ENCODE data around the gene SRBD1.

Gene SRBD1

GRCh38 chr2:45568935-45569334, 42.1 kb downstream of the SRBD1 start:
- no peak for FAIRE-seq
- DNase-seq (ENCODE audit: insufficient read length, low spot score): no peak
- TF ChIP-seq PAX5 (IDR thresholded peaks at IDR 0.05; ENCODE audit: insufficient read depth, low read length, severe bottlenecking) (no peak), SPI1 (IDR thresholded peaks at IDR 0.05; ENCODE audit: low read depth, low read length) (no peak), POLR2A (IDR thresholded peaks at IDR 0.05; ENCODE audit: low read depth, low read length) (no peak), POLR2AphosphoS5 (IDR thresholded peaks at IDR 0.05; ENCODE audit: low read depth, low read length) (no peak), POU2F2 (IDR thresholded peaks at IDR 0.05; ENCODE audit: low read depth, low read length) (no peak), TAF1 (IDR thresholded peaks at IDR 0.05; ENCODE audit: low read depth, low read length) (no peak)

- TF ChIP-seq SPI1 (IDR thresholded peaks at IDR 0.05; ENCODE audit: low read depth, low read length): peak; percentile 63
- no peak for TF ChIP-seq POU2F2 (IDR thresholded peaks at IDR 0.05; ENCODE audit: low read depth, low read length)
- FAIRE-seq: peak; percentile 83
- peak; percentile 6 for DNase-seq (ENCODE audit: insufficient read length, low spot score)
Measured at GRCh38 chr2:45567974-45568789, 42.9 kb downstream of the SRBD1 start.

GRCh38 chr2:45567288-45567963, 43.6 kb downstream of the SRBD1 start:
- FAIRE-seq (no peak), DNase-seq (ENCODE audit: insufficient read length, low spot score) (no peak)
- TF ChIP-seq POU2F2 (IDR thresholded peaks at IDR 0.05; ENCODE audit: low read depth, low read length) (no peak), PAX5 (IDR thresholded peaks at IDR 0.05; ENCODE audit: insufficient read depth, low read length, severe bottlenecking) (no peak), POLR2AphosphoS5 (IDR thresholded peaks at IDR 0.05; ENCODE audit: low read depth, low read length) (no peak), TAF1 (IDR thresholded peaks at IDR 0.05; ENCODE audit: low read depth, low read length) (no peak), SPI1 (IDR thresholded peaks at IDR 0.05; ENCODE audit: low read depth, low read length) (no peak), POLR2A (IDR thresholded peaks at IDR 0.05; ENCODE audit: low read depth, low read length) (no peak)

GRCh38 chr2:45559436-45559835, 51.6 kb downstream of the SRBD1 start:
- no peak for DNase-seq (ENCODE audit: insufficient read length, low spot score)
- no peak for FAIRE-seq
- no peak for TF ChIP-seq POLR2AphosphoS5 (IDR thresholded peaks at IDR 0.05; ENCODE audit: low read depth, low read length)
- no peak for TF ChIP-seq TAF1 (IDR thresholded peaks at IDR 0.05; ENCODE audit: low read depth, low read length)
- no peak for TF ChIP-seq PAX5 (IDR thresholded peaks at IDR 0.05; ENCODE audit: insufficient read depth, low read length, severe bottlenecking)
- no peak for TF ChIP-seq POU2F2 (IDR thresholded peaks at IDR 0.05; ENCODE audit: low read depth, low read length)
- no peak for TF ChIP-seq POLR2A (IDR thresholded peaks at IDR 0.05; ENCODE audit: low read depth, low read length)
- TF ChIP-seq SPI1 (IDR thresholded peaks at IDR 0.05; ENCODE audit: low read depth, low read length): no peak

GRCh38 chr2:45554742-45555140, 56.3 kb downstream of the SRBD1 start:
- TF ChIP-seq TAF1 (IDR thresholded peaks at IDR 0.05; ENCODE audit: low read depth, low read length): no peak
- no peak for TF ChIP-seq SPI1 (IDR thresholded peaks at IDR 0.05; ENCODE audit: low read depth, low read length)
- no peak for TF ChIP-seq POLR2A (IDR thresholded peaks at IDR 0.05; ENCODE audit: low read depth, low read length)
- TF ChIP-seq PAX5 (IDR thresholded peaks at IDR 0.05; ENCODE audit: insufficient read depth, low read length, severe bottlenecking): no peak
- no peak for TF ChIP-seq POU2F2 (IDR thresholded peaks at IDR 0.05; ENCODE audit: low read depth, low read length)
- no peak for TF ChIP-seq POLR2AphosphoS5 (IDR thresholded peaks at IDR 0.05; ENCODE audit: low read depth, low read length)
- DNase-seq (ENCODE audit: insufficient read length, low spot score) (no peak), FAIRE-seq (peak; percentile 68)

- TF ChIP-seq PAX5 (IDR thresholded peaks at IDR 0.05; ENCODE audit: insufficient read depth, low read length, severe bottlenecking) (no peak), TAF1 (IDR thresholded peaks at IDR 0.05; ENCODE audit: low read depth, low read length) (no peak), POLR2AphosphoS5 (IDR thresholded peaks at IDR 0.05; ENCODE audit: low read depth, low read length) (no peak), POU2F2 (IDR thresholded peaks at IDR 0.05; ENCODE audit: low read depth, low read length) (no peak), SPI1 (IDR thresholded peaks at IDR 0.05; ENCODE audit: low read depth, low read length) (no peak), POLR2A (IDR thresholded peaks at IDR 0.05; ENCODE audit: low read depth, low read length) (no peak)
- FAIRE-seq (no peak), DNase-seq (ENCODE audit: insufficient read length, low spot score) (no peak)
Measured at GRCh38 chr2:45554073-45554741, 56.9 kb downstream of the SRBD1 start.

- FAIRE-seq: no peak
- no peak for DNase-seq (ENCODE audit: insufficient read length, low spot score)
- TF ChIP-seq POLR2A (IDR thresholded peaks at IDR 0.05; ENCODE audit: low read depth, low read length) (no peak), PAX5 (IDR thresholded peaks at IDR 0.05; ENCODE audit: insufficient read depth, low read length, severe bottlenecking) (no peak)
Measured at GRCh38 chr2:45551862-45552261, 59.2 kb downstream of the SRBD1 start.

GRCh38 chr2:45545943-45546342, 65.1 kb downstream of the SRBD1 start:
- DNase-seq (ENCODE audit: insufficient read length, low spot score) (no peak), FAIRE-seq (no peak)

GRCh38 chr2:45543257-45543656, 67.8 kb downstream of the SRBD1 start:
- DNase-seq (ENCODE audit: insufficient read length, low spot score) (no peak), FAIRE-seq (no peak)
- TF ChIP-seq POLR2A (IDR thresholded peaks at IDR 0.05; ENCODE audit: low read depth, low read length) (no peak), PAX5 (IDR thresholded peaks at IDR 0.05; ENCODE audit: insufficient read depth, low read length, severe bottlenecking) (no peak), POLR2AphosphoS5 (IDR thresholded peaks at IDR 0.05; ENCODE audit: low read depth, low read length) (no peak), SPI1 (IDR thresholded peaks at IDR 0.05; ENCODE audit: low read depth, low read length) (no peak), TAF1 (IDR thresholded peaks at IDR 0.05; ENCODE audit: low read depth, low read length) (no peak), POU2F2 (IDR thresholded peaks at IDR 0.05; ENCODE audit: low read depth, low read length) (no peak)

More at GRCh38 chr2:45545943-45546342, 65.1 kb downstream of the SRBD1 start:
- no peak for TF ChIP-seq TAF1 (IDR thresholded peaks at IDR 0.05; ENCODE audit: low read depth, low read length)
- TF ChIP-seq PAX5 (IDR thresholded peaks at IDR 0.05; ENCODE audit: insufficient read depth, low read length, severe bottlenecking): no peak
- TF ChIP-seq POLR2AphosphoS5 (IDR thresholded peaks at IDR 0.05; ENCODE audit: low read depth, low read length): no peak
- TF ChIP-seq POU2F2 (IDR thresholded peaks at IDR 0.05; ENCODE audit: low read depth, low read length): no peak
- TF ChIP-seq SPI1 (IDR thresholded peaks at IDR 0.05; ENCODE audit: low read depth, low read length): no peak
- no peak for TF ChIP-seq POLR2A (IDR thresholded peaks at IDR 0.05; ENCODE audit: low read depth, low read length)
